GM13976 (cell line): ENCODE data around the gene MAN2A2.

Source experiments
- DNase-seq: peaks from one replicate; pipeline ENCODE4 v3.0.0; 2012; ENCODE audit warnings: low spot score
- in situ Hi-C: fragments of 300-500 bp; cut with MboI; formaldehyde crosslinking; loops from one replicate; pipeline ENCODE4 v1.12.0; 2022; ENCODE audit warnings: low sequenced_read_pairs, mixed read lengths, inconsistent platforms; ENCODE audit not compliant: unreplicated experiment
- TF ChIP-seq, protein P1 (sequence below): IDR thresholded peaks from 2 replicates; pipeline ENCODE4 v1.5.1; 2012; ENCODE audit warnings: borderline replicate concordance, mild to moderate bottlenecking; ENCODE audit not compliant: insufficient read depth; ENCODE audit errors: extremely low read depth, missing control alignments, control extremely low read depth

MAN2A2 gene

DNA sequence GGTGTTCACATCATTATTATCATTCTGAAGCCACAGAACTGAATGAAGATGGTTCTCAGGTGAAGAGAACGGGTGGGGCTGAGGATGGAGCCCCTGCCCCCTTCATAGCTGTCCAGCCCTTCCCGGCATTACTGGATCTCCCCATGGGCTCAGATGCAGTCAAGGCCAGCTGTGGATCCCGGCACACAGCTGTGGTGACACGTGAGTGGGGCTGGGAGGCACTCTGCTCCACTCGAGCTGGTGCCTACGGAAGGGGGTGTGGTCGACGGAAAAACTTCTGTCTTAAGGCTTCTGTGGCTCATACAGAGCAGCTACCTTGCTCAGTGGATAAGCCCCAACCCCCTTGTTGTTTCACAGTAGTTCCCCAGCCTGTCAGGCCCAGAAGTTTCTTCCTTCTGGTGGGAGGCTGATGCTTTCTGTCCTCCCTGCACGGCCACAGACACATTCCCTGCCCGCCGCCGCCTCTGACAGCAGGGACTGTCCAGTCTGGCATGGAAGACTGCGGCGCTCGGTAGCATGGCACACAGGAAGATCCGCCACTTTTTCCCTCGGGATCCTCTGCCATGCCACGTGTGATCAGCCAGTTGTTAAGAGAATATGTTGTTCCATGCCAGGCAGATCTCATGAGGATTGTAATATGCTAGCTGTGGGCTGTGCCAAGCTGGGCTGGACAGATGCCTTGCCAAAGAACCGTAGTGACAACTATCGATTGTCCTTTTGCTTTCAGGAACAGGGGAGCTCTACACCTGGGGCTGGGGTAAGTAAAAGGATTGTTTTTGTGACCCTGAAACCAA, 57.4 kb downstream of the MAN2A2 start:
- in situ Hi-C loops: no loop called here

DNA sequence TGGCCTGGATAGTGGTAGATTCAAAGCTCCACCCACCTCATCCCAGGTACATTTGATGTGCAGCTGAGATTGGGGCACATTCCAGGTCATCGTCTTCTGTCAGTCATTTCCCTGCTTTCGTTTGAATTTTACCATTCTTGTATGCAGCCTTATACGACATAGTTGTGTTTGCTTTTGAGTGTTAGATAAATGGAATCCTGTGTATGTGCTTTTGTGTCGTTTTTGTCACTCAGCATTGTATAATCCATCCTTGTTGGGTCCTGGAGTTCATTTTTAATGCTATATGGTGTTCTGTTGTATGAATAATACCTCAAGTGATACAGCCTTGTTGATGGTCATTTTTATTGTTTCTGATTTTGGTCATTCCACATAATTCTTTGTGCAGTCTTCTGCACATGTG, 58.9 kb downstream of the MAN2A2 start:
- in situ Hi-C loops: no loop called here

More for the DNA sequence above, 57.4 kb downstream of the MAN2A2 start:
- no peak for DNase-seq
- TF ChIP-seq, protein P1, sequence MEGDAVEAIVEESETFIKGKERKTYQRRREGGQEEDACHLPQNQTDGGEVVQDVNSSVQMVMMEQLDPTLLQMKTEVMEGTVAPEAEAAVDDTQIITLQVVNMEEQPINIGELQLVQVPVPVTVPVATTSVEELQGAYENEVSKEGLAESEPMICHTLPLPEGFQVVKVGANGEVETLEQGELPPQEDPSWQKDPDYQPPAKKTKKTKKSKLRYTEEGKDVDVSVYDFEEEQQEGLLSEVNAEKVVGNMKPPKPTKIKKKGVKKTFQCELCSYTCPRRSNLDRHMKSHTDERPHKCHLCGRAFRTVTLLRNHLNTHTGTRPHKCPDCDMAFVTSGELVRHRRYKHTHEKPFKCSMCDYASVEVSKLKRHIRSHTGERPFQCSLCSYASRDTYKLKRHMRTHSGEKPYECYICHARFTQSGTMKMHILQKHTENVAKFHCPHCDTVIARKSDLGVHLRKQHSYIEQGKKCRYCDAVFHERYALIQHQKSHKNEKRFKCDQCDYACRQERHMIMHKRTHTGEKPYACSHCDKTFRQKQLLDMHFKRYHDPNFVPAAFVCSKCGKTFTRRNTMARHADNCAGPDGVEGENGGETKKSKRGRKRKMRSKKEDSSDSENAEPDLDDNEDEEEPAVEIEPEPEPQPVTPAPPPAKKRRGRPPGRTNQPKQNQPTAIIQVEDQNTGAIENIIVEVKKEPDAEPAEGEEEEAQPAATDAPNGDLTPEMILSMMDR: no peak

DNA sequence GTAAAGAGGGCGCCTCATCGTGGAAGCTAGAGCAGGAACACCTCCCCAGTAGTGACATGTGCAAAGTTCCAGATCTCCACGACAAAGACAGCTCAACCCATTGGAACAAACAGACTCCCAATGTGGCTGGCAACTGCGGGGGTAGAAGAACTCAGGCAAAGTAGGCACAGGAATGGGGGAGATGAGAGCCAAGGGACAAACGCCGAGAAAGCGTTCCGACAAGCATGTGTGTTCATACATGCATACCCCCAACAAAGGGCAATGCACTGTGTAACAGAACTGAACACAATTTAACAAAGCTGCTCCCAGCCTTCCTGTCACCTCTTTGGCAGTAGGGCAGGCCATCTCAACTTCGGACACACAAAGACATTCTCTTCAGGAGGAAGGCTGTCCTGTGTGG, 63.2 kb downstream of the MAN2A2 start:
- TF ChIP-seq, protein P1: no peak
- in situ Hi-C loops: no loop called here
- DNase-seq: no peak

More for the DNA sequence above, 58.9 kb downstream of the MAN2A2 start:
- no peak for DNase-seq
- TF ChIP-seq, protein P1: no peak

DNA sequence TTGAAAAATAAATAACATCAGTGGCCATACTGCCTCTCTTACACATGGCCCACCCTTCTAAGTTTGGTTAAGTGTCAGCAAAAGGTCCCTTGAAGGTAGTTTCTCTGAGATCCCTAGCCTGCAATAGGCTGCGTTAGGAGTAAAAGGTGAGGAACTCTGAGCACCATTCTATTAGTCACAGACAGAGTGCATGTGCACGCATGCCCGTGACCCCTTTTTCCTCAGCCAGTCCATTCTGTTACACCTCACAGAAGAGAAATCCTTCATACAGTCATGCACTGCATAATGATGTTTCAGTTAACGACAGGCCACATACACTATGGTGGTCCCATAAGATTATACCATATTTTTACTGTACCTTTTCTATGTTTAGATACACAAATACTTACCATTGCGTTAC, 64.1 kb downstream of the MAN2A2 start:
- no peak for DNase-seq
- TF ChIP-seq, protein P1: no peak
- in situ Hi-C loops: no loop called here

DNA sequence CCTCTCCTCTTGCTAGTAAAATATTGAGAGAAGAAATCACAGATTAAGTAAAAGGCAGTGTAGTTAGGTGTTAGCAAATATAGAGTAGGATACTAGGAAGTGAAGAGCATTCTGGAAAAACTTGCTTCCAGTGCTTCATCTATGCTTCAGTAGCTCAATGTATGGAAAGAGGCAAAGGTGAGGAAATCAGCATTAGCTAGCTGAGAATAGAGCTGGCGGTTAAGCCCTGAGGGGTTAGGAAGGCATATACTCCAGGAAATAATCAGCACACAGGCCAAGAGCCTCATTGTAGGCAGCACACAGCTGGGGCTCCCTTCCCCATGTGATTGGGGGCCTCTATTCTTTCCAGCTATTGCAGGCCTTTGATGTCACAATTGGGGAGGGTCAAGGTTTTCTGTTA, 65.3 kb downstream of the MAN2A2 start:
- DNase-seq: no peak
- in situ Hi-C loops: no loop called here
- TF ChIP-seq, protein P1: no peak

DNA sequence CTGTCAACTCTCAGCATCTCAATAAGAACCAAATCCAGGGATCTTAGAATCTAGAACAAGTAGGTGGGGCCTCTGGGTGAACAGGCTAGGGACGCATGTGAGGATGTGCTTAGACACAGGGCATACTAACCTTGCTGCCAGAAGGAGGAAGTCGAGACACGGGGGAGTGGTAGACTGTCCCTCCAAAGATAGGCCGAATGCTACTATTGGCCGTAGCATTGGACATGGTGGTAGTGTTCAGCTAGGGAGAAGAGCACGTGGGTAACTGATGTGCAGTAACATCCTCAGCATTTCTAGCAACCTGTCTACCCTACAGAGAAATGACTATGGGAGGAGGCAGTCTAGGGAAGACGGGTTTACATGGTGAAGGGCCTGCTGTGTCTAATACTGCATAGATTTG, 67.2 kb downstream of the MAN2A2 start:
- in situ Hi-C loops: no loop called here
- TF ChIP-seq, protein P1: no peak
- DNase-seq: no peak
